ENCODE results near the gene MEP1A. TPM values are rescaled to one million over a fixed set of nuclear protein-coding genes. Genes with fewer than 3 reads are reported as not detected.

The MEP1A gene
- total RNA-seq, 1 donor from 2014 or later = not detected

GRCh38 chr6:46882645-46883044 lies 89.5 kb downstream of the MEP1A start:
- DNase-seq (ENCODE audit: low spot score) = no peak
- intact Hi-C loops (cut with DNase I) = no loop called here

GRCh38 chr6:46888031-46888430 lies 94.8 kb downstream of the MEP1A start:
- no peak for DNase-seq (ENCODE audit: low spot score)
- intact Hi-C loops (cut with DNase I) = no loop called here

GRCh38 chr6:46888578-46888977 lies 95.4 kb downstream of the MEP1A start:
- DNase-seq (ENCODE audit: low spot score) = no peak
- intact Hi-C loops (cut with DNase I) = no loop called here

Other genes with a start within 250 kb of the MEP1A start
- 5.9 TPM for gene CYP39A1, start 140.6 kb upstream of the MEP1A start, total RNA-seq
- 25.6 TPM for gene SLC25A27, start 140.4 kb upstream of the MEP1A start, total RNA-seq
- 0.86 TPM for gene TDRD6, start 105.5 kb upstream of the MEP1A start, total RNA-seq
- 0.46 TPM for gene PLA2G7, start 58.0 kb upstream of the MEP1A start, total RNA-seq
- gene ANKRD66, start 46.5 kb upstream of the MEP1A start, total RNA-seq = not detected
- 34.7 TPM for gene ADGRF5, start 128.5 kb downstream of the MEP1A start, total RNA-seq
- gene ADGRF1, start 248.9 kb downstream of the MEP1A start, total RNA-seq = not detected

Data from cardiac septum (tissue), 1 donor.